GM19395 (cell line): ENCODE data around the gene FCER2.
A peak's percentile ranks its signal among the peaks of the same experiment; 100 is the strongest.

Source experiments
- ATAC-seq: cut with Tn5 transposase; IDR thresholded peaks from one replicate; pipeline ENCODE4 v1.9.1; 2021; ENCODE audit warnings: mild to moderate bottlenecking, moderate library complexity; ENCODE audit not compliant: unreplicated experiment

FCER2 gene

DNA sequence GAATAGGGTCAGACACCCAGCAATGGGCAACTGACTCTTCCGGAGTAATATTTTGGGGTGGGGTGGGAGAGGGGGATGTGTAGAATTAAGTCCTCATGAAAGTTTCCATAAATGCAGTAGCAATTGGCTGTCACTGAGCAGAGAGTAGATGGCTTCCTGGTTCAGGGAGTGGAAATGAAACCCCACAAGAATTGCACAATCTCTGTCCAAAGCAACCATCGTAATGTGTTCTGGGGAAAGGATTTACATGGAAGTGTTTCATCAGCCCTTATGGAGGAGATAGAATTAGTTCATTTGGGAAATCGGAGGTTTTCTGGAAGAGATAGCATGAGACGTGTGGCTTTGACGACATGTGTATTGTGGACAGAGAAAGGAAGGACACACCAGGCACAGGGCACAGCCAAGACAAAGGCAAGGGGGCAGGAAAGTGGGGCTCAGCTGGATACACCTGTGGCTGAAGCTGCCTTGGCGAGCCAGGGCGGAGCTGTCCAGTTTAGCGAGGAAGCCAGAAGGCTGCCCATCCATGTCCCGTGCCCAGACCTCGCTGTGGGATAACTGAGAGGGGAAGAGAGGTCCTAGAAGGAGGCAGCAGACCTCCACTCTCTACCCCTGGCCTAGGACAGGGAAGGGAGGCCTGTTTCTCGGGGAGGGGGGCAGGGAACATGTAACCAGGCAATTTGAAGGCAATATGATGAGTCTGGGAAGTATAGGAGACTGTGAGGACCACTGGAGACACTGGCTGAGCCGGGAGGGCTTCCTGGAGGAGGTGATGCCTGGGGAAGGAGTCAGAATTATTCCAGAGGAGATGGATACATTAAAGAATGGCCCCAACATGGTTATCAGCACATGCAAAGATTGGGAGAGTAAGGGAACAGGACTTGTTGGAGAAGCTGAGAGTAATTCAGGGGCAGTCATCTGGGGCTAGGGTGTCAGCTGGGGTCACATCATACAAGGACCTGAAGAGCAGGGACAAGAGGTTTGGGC, 32.6 kb upstream of the FCER2 start:
- no peak for ATAC-seq

DNA sequence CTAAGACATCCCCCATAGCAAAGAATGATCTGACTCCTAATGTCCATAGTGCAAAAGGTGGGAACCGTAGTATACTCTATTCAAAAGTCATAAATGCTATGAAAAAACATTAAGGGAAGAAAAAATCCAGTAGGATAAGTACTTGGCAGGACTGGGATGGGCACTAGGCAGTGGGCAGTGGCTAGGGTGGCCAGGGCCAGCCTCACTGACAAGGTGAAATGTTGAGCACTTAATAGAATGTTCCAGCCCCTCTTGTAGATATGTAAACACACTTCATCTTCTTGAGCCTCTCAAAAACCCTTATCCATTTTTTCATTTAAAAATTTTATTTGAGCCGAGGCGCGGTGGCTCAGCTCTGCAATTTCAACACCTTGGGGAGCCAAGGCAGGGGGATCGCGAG, 31.4 kb upstream of the FCER2 start:
- ATAC-seq: no peak

DNA sequence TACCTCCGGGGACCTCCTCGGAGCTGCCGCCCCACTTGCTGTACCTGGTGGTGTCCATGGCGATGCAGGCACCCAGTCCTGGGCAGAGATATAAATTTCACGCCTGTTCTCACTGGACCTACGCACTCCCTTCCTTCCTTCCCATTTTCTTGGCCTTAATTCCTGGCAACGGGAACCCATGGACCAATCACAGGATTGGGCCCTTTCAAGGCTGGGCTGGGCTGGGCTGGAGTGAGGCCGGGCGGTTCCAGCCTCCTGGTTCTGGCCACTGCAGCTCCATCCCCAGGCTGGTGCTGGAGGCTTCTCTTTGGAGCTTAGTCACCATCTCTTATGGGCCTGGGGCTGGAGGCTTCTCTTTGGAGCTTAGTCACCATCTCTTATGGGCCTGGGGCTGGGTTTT, 30.1 kb upstream of the FCER2 start, which contains the start of gene CLEC4G:
CLEC4G (minus strand) TSS at position 66 of the 400 bp plus-strand sequence; CDS start at position 58, 8 bp downstream.
- no peak for ATAC-seq

DNA sequence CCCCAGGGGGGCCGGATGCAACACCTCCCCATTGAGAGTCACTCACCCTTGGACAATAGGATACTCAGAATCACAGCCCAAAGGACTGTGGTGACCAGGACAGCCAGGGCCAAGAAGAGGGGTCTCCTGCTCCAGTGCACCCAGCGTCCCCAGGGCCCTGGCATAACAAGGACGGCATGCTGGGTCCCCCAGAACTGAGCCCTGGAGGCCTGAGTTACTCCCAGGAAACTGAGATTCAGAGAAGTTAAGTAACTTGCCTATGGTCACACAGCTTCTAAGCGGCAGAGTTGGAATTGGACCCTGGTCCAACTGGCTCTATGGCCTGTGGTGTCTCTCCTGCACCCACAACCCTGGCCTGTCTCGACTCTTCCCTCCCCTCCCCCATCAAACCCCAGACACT, 29.7 kb upstream of the FCER2 start:
- ATAC-seq: no peak

DNA sequence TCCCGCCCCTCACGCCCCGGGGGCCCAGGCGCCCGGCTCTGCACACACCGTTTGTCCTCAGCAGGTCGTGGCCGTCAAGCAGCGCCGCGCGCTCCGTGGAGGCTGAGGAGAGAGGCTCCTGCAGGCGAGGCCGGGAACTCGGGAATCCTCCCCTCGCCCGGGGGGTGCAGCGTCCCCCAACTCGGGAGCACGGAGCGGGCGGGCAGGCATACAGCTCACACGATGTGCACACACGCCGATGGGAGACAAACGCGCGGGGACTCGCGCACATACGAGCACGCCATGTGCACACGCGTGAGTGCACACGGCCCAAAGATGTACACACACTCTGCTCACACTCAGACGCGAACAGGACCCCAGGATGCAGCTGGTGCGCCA, 29.3 kb upstream of the FCER2 start:
- ATAC-seq: no peak

DNA sequence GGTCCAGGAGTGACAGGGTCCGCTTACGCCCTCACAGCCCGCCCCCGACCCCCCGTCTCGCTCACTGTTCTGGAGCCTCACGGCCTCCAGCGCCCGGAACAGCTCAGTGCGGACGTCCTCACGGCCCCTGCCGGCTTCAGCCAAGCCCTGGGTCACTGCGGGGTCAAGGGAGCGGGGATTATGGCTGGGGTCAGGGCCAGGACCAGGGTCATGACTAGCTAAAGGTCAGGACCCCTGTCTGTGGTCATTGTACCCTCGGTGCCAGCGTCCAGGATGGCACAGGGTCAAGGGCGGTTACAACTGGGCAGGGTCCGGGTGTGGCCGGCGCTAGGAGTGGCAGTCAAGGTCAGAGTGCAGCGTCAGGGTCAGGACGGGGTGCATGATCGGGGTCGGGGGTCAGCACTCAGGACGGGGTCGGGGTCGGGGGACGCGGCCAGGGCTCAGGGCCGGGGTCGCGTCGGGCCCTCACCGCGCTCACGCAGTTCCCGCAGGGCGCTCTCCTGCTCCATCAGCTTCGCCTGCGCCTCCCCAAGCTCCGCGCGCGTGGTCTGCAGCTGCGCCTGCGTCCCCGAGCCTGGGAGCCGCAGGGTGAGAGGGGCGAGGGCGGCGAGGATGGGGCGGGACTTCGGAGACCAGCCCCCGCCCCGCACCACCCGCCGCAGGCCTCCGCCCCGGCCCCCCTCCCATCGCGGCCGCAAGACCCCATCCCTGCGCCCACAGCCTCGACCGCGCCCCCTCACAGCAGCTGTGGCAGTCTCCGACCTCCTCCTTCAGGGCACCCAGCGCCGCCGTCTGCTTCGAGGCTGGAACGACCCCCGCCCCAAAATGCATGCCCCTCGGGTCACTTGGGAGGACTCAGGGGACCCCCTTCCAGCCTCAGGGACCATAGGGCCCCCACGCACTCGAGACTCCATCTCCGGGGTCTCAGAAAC, 28.6 kb upstream of the FCER2 start:
- no peak for ATAC-seq

DNA sequence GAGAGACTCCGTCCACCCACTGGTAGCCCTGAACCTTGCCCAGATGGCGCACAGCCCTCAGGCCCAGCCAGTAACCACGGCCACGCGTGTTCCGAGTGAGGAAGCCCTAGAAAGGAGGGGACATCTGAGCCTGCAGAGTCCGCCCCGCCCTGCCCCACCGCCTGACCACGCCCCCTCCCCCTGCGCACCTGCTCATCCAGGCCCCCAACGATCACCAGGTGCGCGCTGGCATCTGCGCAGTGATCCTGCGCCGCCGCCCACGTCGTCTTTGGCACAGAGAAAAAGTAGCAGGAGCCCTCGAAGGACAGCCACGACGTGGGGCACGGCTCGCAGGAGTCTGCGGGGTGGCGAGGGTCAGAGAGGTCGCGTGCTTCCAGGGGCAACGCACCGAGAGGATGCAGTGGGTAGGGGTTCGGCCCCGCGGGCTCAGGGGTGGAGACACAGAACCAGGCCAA, 27.9 kb upstream of the FCER2 start:
- no peak for ATAC-seq

DNA sequence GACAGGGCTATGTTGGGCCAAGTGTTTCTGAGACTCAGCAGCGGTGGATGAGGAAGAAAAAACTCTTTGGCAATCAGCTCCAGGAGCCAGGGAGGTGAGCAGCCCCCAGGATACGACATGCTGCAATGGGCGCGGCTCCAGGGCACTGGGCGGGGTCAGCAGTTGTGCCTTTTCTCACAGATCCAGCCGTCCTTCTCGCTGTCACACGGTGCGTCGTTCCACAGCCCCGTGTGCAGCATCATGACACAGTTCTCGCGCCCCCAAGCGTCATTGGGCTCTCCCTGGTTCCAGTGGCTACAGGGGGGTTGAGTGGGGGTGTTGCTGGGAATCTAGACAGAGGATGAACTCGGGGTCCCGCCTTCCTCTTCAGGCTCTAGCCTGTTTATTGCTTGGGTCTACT, 27.3 kb upstream of the FCER2 start:
- ATAC-seq: no peak

DNA sequence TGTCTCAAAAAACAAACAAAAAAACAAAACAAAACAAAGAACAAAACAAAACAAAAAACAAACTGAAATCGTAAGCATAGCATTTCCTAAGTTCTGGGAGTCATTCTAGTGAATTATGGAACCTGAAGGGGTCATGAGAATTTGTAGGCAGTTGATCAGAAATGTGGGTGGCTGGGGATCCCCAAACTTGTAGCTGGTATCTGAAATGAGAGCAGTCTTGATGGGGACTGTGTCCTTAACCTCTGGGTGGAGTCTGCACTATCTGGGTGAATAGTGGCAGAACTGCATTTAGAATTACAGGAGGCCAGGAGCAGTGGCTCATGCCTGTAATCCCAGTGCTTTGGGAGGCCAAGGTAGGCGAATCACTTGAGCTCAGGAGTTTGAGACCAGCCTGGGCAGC, 23.9 kb upstream of the FCER2 start:
- ATAC-seq: no peak

DNA sequence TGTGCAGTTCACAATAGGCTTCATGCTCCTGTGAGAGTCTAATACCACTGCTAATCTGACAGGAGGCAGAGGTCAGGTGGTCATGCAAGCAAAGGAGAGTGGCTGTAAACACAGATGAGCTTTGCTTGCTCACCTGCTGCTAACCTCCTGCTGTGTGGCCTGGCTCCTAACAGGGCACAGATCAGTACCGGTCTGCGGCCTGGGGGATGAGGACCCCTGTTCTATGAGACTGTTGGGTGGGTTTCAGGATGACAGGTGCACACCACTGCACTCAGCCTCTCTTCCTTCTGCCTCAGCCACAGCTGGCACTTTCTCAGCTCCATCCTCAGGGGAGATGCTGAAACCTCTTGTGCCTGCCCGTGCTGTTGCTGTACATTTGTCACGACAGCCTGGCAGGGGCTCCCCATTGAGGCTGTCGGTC, 20.3 kb upstream of the FCER2 start:
- ATAC-seq: no peak

DNA sequence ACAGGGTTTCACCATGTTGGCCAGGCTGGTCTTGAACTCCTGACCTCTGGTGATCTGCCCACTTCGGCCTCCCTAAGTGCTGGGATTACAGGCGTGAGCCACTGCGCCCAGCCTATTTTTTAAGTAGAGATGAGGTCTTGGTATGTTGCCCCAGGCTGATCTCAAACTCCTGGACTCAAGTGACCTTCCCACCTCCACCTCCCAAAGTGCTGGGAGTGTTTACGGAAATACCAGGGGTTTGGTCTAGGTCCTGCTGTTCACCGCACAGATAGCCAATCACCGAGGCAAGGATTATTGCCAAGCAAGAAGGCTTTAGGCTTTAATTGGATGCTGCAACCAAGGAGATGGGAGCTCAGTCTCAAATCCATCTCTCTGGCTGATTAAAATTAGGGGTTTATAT, 18.4 kb upstream of the FCER2 start:
- no peak for ATAC-seq

DNA sequence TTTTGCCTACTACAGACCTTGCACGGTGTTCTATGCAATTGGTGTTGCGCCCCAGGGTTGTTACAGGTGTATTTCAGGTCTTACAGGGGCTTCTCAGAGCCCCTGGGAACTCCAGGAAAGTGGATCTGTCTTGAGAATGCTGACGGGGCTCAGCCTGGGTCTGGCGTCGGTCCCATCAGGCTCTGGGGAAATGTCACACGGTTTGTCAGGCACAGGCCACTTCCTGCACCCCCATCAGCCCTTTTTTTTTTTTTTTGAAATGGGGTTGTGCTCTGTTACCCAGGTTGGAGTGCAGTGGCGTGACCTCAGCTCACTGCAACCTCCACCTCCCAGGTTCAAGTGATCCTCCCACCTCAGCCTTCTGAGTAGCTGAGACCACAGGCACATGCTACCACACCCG, 16.7 kb upstream of the FCER2 start:
- ATAC-seq: no peak

DNA sequence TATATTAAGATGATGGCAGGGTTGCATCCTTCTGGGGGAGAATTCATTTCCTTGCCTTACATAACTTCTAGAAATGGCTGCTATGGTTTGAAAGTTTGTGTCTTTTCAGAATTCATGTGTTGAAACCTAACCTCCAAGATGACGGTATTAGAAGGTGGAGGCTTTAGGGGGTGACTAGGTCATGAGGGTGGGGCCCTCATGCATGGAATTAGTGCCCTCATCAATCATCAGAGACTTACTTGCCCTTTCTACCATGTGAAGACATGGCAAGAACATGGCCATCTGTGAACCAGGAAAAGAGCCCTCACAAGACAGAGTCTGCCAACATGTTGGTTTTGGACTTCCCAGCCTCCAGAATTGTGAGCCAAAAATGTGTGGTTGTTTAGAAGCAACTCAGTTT, 14.8 kb upstream of the FCER2 start:
- no peak for ATAC-seq

DNA sequence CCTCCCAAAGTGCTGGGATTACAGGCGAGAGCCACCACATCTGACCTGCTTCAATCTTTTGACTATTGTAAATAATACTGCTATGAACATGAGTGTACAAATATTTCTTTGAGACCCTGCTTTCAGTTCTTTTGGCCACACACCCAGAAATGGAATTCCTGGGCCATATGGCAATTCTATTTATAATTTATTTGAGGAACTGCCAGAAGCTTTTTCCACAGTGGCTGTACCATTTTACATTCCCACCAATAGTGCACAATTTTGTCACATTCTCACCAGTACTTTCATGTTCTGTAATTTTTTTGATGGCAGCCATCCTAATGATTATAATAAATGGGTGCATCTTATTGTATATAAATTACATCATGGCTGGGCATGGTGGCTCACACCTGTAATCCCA, 13.7 kb upstream of the FCER2 start:
- no peak for ATAC-seq

DNA sequence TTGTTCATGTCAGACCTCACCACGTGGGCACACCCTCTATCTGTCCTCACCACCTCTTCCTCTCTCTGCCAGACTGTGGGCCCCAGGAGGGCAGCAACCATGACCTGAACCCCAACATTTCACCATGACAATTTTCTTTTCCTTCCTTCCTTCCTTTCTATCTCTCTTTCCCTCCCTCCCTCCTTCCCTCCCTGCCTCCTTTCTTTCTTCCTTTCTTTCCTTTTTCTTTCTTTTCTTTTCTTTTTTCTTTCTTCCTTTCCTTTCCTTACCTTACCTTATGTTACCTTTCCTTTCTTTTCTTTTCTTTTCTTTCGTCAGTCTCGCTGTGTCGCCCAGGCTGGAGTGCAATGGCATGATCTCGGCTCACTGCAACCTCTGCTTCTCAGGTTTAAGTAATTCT, 8.7 kb upstream of the FCER2 start:
- ATAC-seq: no peak

DNA sequence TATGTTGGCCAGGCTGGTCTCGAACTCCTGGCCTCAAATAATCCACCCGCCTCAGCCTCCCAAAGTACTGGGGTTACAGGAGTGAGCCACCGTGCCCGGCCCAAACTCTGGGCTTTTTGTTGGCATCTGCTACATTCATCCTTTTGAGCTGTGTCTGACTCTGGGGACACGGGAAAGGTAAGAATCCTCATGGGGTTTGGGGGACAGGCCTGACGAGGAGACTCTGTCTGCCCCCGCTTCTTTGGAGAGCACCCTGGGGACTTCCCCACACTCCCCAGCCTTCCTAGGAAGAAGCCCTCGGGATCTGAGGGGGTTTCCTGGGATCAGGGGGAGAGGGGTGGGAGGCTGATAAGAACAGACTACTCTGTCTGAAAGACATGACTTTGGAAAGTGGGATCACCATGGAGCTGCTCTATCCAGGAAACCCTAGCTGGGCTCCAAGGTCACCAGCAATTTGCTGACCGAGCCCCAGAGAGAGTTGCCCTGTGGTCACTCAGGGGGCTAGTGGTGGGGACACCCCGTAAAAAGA, 8.1 kb upstream of the FCER2 start:
- ATAC-seq: no peak

DNA sequence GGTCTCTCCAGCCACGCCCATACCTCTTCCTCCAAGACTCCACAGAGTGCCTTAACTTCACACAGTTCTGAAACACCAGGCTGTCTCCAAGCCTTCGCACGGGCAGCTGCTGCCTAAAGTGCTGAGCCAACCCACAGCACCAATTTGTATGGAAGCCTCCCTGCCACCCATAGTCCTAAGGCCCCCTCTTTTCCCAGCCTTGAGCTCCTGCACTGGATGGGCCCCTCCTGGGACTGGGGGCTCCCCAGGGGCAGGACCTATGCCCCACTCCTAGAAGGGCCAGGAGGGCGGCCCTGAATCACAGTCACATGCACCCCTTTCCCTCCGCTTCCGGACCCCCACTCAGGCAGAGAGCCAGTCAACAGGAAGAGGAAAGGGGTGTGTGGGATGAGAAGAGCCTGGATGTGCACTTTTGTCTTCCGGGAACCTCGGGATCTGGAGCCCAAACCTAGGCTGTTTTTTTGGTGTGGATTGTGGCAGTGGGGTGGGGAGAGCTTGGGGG, 5.1 kb upstream of the FCER2 start:
- no peak for ATAC-seq

DNA sequence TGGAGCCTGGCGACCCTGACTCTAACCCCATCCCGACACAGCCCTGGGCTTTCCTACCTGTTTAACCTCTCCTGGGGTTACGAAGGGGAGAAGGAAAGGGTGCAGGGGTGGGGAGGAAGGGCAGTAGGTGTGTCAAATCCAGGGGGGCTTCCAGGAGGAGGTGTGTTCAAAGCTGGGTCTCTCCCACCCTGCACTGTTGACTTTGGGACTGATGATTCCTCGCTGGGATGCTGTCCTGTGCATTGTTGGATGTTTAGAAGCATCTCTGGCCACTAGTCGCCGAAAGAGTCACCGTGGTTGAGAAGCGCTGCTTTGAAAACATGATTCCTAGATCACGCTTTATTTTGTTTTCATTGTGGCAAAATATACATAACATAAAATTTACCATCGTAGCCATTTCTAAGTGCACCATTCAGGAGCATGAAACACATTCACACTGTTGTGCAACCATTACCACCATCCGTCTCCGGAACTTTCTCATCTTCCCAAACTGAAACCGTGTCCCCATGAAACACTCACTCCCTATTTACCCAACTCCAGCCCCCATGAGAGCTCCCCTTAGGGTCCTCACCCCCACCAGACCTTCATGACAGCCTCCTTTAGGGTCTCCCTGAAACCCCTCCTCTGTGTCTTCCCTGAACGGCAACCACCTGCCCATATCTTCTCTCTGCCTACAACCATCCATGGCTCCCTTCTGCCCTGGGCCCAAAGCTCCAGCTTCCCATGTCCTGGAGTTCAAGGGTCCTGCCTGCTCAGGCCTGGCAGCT, 4.4 kb upstream of the FCER2 start:
- ATAC-seq: no peak

DNA sequence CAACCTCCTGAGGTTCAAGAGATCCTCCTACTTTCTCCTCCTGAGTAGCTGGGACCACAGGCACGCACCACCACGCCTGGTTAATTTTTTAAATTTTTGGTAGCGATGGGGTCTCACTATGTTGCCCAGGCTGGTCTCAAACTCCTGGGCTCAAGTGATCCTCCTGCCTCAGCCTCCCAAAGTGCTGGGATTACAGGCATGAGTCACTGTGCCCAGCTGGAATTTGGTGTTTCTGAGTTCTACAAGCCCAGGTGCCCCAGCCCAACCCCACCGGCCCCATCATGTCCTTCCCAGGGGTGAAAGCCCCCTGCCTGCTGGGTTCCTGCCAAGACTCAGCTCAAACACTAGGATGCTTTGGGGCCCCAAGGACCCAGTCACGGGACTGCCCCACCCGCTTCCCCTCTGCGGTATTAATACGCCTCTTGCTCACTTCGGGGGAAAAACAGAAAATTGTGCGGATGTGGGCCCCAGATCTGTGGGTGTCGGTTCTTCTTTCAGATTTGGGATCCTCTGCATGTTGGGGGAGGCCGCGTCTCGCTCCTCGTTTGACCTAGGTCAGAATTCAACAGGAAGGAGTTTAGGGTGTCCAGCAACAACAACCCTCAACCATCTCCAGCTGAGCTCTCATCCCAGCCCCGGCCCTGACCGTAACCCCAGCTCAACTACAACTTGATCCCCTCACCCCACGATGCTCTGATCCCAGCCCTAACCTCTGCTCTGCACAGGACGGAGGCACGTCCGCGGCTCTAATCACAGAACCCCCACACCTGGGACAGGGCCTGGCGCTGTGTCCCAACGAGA, 3.7 kb upstream of the FCER2 start:
- peak; percentile 55 for ATAC-seq
